GM19193 (cell line): ENCODE data around the gene MN1.

ENCODE experiments used
- POLR2A ChIP-seq: IDR thresholded peaks from 4 replicates; pipeline ENCODE4 v1.6.1; 2011; ENCODE audit not compliant: insufficient read depth, insufficient read length; ENCODE audit errors: extremely low read depth

The MN1 gene

DNA sequence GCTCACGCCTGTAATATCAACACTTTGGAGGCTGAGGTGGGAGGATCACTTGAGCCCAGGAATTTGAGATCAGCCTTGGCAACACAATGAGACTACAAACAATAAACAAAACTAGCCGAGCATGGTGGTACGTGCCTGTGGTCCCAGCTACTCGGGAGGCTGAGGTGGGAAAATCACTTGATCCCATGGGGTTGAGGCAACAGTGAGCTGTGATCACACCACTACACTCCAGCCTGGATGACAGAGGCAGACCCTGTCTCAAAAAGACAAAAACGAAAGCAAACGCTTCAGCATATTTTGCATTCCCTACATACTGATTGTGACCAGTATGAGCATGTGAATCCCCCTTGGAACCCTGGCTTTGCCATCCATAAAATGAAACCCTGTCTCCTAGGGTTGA, 33.9 kb upstream of the MN1 start:
- TF ChIP-seq POLR2A: no peak

DNA sequence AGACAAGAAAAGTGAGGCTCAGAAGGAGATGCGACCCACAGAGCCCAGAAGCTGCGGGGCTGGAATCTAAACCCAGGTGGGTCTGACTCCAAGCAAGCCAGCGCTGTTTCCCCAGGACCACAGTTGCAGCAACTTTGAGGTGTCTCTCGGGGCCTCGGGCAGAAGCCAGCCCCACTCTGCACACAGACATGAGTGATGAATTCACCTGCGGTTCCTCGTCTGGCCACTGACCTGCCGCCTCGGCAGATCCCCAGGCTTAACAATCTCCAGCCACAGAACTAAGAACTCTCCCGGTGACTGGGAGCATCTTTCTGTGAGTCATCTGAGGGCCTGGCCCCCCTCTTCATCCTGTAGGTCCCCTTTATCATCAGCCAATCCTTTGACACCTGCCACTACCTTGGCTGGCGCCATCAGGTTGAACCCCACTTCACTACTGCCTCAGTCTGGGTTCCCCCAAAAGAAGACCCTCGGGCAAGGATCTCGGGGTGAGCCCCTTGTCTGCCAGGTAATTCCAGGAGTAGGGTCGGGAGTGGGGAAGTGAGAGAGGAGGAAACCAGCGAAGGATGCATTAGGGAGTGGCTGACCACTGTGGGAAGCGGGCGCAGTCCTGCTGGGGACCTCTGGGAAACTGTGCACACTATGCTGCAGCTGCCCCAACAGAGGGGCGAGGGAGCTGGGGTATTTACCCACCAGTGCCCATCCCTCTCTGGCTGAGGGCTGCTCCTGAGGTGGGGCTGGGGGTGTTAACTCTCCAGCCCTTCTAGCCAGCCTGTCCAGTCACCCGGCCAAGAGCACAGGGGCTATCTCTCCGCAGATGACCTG, 33.0 kb upstream of the MN1 start:
- no peak for TF ChIP-seq POLR2A

DNA sequence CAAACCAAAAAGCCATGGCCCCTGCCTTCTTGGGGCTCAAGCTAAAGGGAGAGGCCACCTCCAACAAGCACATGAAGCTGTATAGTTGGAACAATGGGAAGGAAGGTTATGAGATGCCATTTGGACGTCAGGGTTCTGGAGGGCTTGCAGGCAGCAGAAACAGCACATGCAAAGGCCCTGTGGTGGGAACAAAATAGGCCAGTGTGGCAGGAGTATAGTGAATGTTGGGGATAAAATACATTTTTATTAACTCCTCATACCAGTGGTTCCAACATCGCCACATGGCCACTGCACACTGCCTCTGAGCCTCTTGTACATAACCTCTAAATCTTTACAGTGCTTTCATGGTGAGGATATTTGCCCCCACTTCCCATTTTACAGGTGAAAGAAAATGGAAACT, 32.2 kb upstream of the MN1 start:
- no peak for TF ChIP-seq POLR2A

DNA sequence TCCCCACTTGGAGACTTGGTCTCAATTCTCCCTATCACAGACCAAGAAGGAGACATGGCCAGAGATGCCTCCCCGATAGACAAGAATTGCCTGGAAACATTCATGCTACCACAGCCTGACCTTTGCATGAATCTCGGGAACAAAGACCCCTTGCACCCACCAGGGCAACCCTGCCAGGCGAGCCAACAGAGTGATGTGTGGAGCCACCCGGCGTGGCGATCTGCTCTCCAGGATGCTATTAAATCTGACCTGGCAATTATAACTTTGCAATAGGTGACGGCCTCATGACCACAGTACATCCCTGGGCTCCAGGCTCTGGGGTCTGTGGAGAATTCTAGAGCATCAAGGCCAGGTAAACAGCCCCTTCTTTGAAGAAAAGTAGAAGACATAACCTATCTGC, 31.1 kb upstream of the MN1 start:
- TF ChIP-seq POLR2A: no peak

DNA sequence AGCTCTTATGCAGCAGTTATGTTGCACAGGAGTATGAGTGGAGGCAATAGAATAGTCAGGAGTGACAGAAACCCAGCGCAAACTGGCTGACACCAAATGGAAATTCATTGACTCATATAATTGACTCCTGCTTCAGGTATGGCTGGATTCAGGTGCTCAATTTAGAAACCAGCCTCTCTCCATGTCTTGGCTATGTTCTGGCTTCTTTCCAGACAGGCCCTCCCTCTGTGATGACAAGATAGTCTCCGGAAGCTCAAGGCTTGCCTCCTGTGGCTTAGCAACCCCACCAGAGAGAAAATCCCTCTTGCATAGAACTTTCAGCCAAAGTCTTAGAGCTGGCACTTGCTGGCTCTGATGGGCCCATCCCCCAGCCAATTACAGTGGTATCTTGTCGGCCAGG, 28.1 kb upstream of the MN1 start:
- TF ChIP-seq POLR2A: no peak

GRCh38 chr22:27827604-27828587, 26.3 kb upstream of the MN1 start:
- TF ChIP-seq POLR2A: no peak

DNA sequence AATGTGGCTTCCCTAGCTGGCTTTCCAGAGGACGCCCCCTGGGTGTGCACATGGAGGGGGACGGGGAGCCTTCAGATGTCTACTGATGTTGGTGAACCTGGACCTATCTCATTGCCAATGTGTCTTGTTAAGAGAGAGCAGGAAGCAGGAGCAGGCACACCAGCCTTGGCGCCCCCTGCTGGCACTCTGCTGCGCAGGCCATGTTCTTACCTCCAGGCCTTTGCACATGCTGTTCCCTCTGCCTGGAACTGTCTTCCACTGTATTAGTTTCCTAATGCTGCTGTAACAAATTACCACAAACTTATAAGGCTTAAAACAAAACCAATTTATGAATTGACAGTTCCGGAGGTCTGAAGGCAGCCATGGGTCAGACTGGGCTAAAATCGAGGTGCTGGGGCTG, 23.6 kb upstream of the MN1 start:
- no peak for TF ChIP-seq POLR2A

DNA sequence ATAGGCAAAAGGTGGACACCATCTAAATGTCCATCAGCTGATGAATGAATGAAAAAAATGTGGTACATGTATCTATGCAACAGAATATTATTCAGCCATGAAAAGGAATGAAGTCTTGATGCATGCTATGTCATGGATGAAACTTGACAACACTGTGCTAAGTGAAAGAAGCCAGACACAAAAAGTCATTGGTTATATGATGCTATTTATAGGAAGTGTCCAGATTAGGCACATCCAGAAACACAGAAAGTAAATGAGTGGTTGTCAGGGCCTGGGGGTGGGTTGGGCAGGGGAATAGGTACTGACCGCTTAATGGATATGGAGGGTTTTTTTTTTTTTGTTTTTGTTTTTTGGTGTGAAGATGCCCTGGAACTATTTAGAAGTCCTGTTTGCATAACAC, 21.7 kb upstream of the MN1 start:
- TF ChIP-seq POLR2A: no peak

GRCh38 chr22:27820896-27821866, 19.6 kb upstream of the MN1 start:
- TF ChIP-seq POLR2A: no peak

- TF ChIP-seq POLR2A: no peak
Measured at GRCh38 chr22:27816552-27816951, 15.0 kb upstream of the MN1 start.

- TF ChIP-seq POLR2A: no peak
Measured at GRCh38 chr22:27815826-27816530, 14.4 kb upstream of the MN1 start.

- no peak for TF ChIP-seq POLR2A
Measured at GRCh38 chr22:27814993-27815392, 13.4 kb upstream of the MN1 start.

GRCh38 chr22:27811778-27812177, 10.2 kb upstream of the MN1 start:
- TF ChIP-seq POLR2A: no peak

DNA sequence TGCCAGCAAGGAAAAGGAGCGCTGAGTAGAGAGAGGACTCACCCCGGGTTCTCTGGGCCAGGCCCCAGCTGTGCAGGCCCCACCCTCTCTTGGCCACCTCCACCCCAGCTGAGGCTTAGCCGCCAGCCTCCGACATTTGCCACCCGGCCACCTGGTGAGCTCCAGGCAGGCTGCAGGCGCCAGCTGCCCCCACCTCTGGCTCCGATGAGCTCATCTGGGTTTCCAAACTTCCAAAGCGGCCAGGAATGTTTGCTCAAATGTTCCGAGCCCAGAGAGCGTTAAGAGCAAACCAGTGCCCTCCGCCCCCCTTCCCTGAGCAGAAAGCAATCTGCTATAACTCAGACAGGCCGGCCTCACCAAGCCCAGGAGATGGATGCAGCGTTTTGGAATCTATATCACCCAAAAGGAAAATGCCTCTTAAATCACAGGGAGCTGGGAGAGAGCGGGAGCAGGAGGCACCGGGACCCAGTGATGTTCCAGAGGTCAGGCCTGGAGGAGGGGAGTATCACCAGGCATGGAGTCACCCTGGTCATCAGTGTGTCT, 9.1 kb upstream of the MN1 start:
- no peak for TF ChIP-seq POLR2A
